B cell (primary cell): ENCODE measurements around the gene DYNLL1. TPM values are rescaled to one million over a fixed set of nuclear protein-coding genes. Genes with fewer than 3 reads are reported as not detected.

ENCODE experiments used
- ATAC-seq: fragments of 200-7000 bp; cut with Tn5 transposase; one replicate; pipeline ENCODE4 v1.10.0; 2021; ENCODE audit warnings: low read depth, mild to moderate bottlenecking, moderate number of reproducible peaks, moderate library complexity
- CTCF ChIA-PET: fragments of 350-600 bp; sonication (Branson Sonifier 250); formaldehyde crosslinking; loops from one replicate; lab custom pipeline; 2021; ENCODE audit warnings: antibody characterized with exemption, inconsistent platforms; lab: Charles Lee
- POLR2A ChIA-PET: fragments of 350-600 bp; sonication (Branson Sonifier 250); formaldehyde crosslinking; loops from one replicate; lab custom pipeline; 2021; ENCODE audit warnings: antibody characterized with exemption; lab: Charles Lee
- DNase-seq: peaks from one replicate; pipeline ENCODE4 v3.0.0; 2013
- H2AFZ ChIP-seq: 2 replicates; pipeline ENCODE4 v1.6.1; 2012; ENCODE audit warnings: mild to moderate bottlenecking, low read depth, low read length; ENCODE audit not compliant: insufficient read depth, poor library complexity, severe bottlenecking
- H3K27ac ChIP-seq, 2 donors: 1 replicate in 1 of 2; 2 replicates in 1 of 2; pipeline ENCODE4 v1.5.1; 2012 to 2013; ENCODE audit warnings: low read length in 2 of 2, mild to moderate bottlenecking in 2 of 2, moderate library complexity in 1 of 2
- H3K27me3 ChIP-seq, 4 experiments: fragments of 200-600 bp in 1 of 4; sonication (generic) in 1 of 4; replicated peaks in 1 of 4; 1 replicate in 2 of 4; 2 replicates in 2 of 4; pipeline versions ENCODE4 v1.6.1 to v1.7.0; 2013 to 2016; ENCODE audit warnings: low read length in 3 of 4, mild to moderate bottlenecking in 2 of 4, mixed read lengths in 1 of 4, moderate library complexity in 1 of 4; ENCODE audit not compliant: insufficient read depth in 4 of 4, control insufficient read depth in 3 of 4; ENCODE audit errors: control extremely low read depth in 1 of 4
- H3K36me3 ChIP-seq, 2 experiments: replicated peaks in 1 of 2; 1 replicate in 1 of 2; 2 replicates in 1 of 2; pipeline versions ENCODE4 v1.6.1 to v1.7.1; 2013; ENCODE audit warnings: low read length in 1 of 2; ENCODE audit not compliant: insufficient read depth in 2 of 2, control insufficient read depth in 1 of 2; ENCODE audit errors: control extremely low read depth in 1 of 2, extremely low read depth in 1 of 2
- H3K4me1 ChIP-seq, 2 donors: fragments of 200-600 bp in 1 of 2; sonication (generic) in 1 of 2; 1 replicate in 1 of 2; 2 replicates in 1 of 2; pipeline versions ENCODE4 v1.5.1 to v1.6.1; 2013 to 2017; ENCODE audit warnings: low read length in 2 of 2; ENCODE audit not compliant: control insufficient read depth in 2 of 2, insufficient read depth in 2 of 2
- H3K4me2 ChIP-seq: replicated peaks from 2 replicates; pipeline ENCODE3; 2012; ENCODE audit warnings: mild to moderate bottlenecking, low read depth, low read length; ENCODE audit not compliant: poor library complexity, severe bottlenecking
- H3K4me3 ChIP-seq, 5 experiments: fragments of 200-600 bp in 1 of 5; sonication (generic) in 1 of 5; 1 replicate in 3 of 5; 2 replicates in 2 of 5; pipeline versions ENCODE4 v1.5.1 to v1.7.0; 2011 to 2016; ENCODE audit warnings: low read length in 4 of 5, mild to moderate bottlenecking in 4 of 5, low read depth in 2 of 5, control low read depth in 1 of 5, moderate library complexity in 1 of 5; ENCODE audit not compliant: insufficient read depth in 1 of 5; ENCODE audit errors: control extremely low read depth in 1 of 5, extremely low read depth in 1 of 5
- H3K79me2 ChIP-seq: fragments of 200-600 bp; sonication (generic); one replicate; pipeline ENCODE4 v1.6.0; 2016; ENCODE audit warnings: low read length; ENCODE audit not compliant: control insufficient read depth, insufficient read depth
- H3K9ac ChIP-seq: fragments of 200-600 bp; sonication (generic); 2 replicates; pipeline ENCODE4 v1.6.1; 2017; ENCODE audit warnings: mild to moderate bottlenecking, low read length, moderate library complexity
- H3K9me3 ChIP-seq, 3 donors: one replicate each; pipeline versions ENCODE4 v1.6.1 to v1.7.1; 2013; ENCODE audit warnings: low read length in 2 of 3; ENCODE audit not compliant: control insufficient read depth in 2 of 3, insufficient read depth in 1 of 3; ENCODE audit errors: control extremely low read depth in 1 of 3
- H4K20me1 ChIP-seq: 2 replicates; pipeline ENCODE4 v1.6.0; 2012; ENCODE audit warnings: mild to moderate bottlenecking, low read length; ENCODE audit not compliant: insufficient read depth, control insufficient read depth, poor library complexity, severe bottlenecking
- H3K27ac Mint-ChIP-seq: one replicate; pipeline ENCODE4 v1.8.0; 2021; ENCODE audit warnings: mixed read lengths
- H3K27me3 Mint-ChIP-seq: one replicate; pipeline ENCODE4 v1.8.0; 2021; ENCODE audit warnings: mixed read lengths
- H3K4me1 Mint-ChIP-seq: one replicate; pipeline ENCODE4 v1.8.0; 2021; ENCODE audit warnings: mixed read lengths
- H3K4me3 Mint-ChIP-seq: one replicate; pipeline ENCODE4 v1.8.0; 2021; ENCODE audit warnings: mixed read lengths
- H3K9me3 Mint-ChIP-seq: one replicate; pipeline ENCODE4 v1.8.0; 2022; ENCODE audit warnings: mixed read lengths; ENCODE audit not compliant: insufficient read depth
- EZH2 ChIP-seq: IDR thresholded peaks from 2 replicates; pipeline ENCODE4 v1.6.1; 2012; ENCODE audit warnings: borderline replicate concordance, low read depth, mild to moderate bottlenecking, moderate library complexity, low read length; ENCODE audit not compliant: insufficient read depth, poor library complexity, severe bottlenecking
- WGBS: methylation state at CpG from one replicate; pipeline ENCODE4 v1.1.5; 2013; ENCODE audit warnings: missing lambda C conversion rate; ENCODE audit not compliant: insufficient coverage; 5-methylcytosine and 5-hydroxymethylcytosine counted together
- intact Hi-C: fragments of 100-400 bp; cut with micrococcal nuclease; formaldehyde crosslinking; loops from one replicate; pipeline ENCODE4 v1.10.0; 2022
- polyA plus RNA-seq: library from polyadenylated mRNA; depleted of rRNA; stranded (reverse); fragments of >200 nt; gene quantifications from 2 replicates; pipeline ENCODE4 v1.2.3, GENCODE V29; 2012
- total RNA-seq, 2 donors: library from RNA; stranded (reverse); fragments of 120-200 nt in 1 of 2; gene quantifications; 1 replicate in 1 of 2; 2 replicates in 1 of 2; pipeline versions ENCODE4 v1.2.3 to v1.2.4, GENCODE V29; 2013 to 2022
- TF ChIP-seq, protein P1 (sequence below): fragments of 200-600 bp; IDR thresholded peaks from one replicate; pipeline ENCODE4 v1.8.0; 2022; ENCODE audit warnings: antibody characterized with exemption, mild to moderate bottlenecking

DYNLL1 gene
- total and polyA plus RNA-seq, 2 donors (not counting 1 experiment from before 2014, with no cell fraction given), result 116 to 132 TPM

DNA sequence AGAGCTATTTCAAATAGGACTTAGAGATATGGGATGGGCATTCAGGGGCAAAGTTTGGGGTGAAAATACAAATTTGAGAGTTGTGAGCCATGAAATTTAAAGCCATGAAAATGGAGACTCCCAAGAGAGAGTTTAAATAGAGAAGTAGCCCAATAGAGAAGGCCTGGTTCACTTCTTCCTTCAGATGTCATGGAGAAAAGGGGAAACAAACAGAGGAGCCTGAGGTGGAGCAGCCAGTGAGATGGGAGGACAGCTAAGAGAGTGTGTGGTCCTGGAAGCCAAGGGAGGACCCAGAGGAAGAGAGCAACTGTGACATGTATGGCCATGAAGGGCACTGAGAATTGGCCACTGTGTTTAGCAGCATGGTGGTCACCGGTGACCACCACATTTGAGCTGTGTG is 12.3 kb upstream of the DYNLL1 start:
- 100% methylated on average over 1 of the region's 1 CpG for WGBS
- intact Hi-C loops, result no loop called here

More for the DNA sequence above, 12.3 kb upstream of the DYNLL1 start:
- ATAC-seq, result no peak
- no peak overlapping the region for H3K4me2 ChIP-seq
- no peaks in the 10 kb centered on the region for H3K36me3 ChIP-seq
- Mint-ChIP-seq H3K9me3 (no peaks in the 10 kb centered on the region), H3K4me3 (no peak overlapping the region), H3K27me3 (no peaks in the 10 kb centered on the region), H3K4me1 (peaks cover 3% of the 10 kb centered on the region), H3K27ac (no peak overlapping the region)
- H3K9me3 ChIP-seq, result no peaks in the 10 kb centered on the region
- no peak overlapping the region for H3K9ac ChIP-seq
- H3K27me3 ChIP-seq, result no peaks in the 10 kb centered on the region
- DNase-seq, result no peak
- no peaks in the 10 kb centered on the region for H4K20me1 ChIP-seq
- TF ChIP-seq, protein P1, sequence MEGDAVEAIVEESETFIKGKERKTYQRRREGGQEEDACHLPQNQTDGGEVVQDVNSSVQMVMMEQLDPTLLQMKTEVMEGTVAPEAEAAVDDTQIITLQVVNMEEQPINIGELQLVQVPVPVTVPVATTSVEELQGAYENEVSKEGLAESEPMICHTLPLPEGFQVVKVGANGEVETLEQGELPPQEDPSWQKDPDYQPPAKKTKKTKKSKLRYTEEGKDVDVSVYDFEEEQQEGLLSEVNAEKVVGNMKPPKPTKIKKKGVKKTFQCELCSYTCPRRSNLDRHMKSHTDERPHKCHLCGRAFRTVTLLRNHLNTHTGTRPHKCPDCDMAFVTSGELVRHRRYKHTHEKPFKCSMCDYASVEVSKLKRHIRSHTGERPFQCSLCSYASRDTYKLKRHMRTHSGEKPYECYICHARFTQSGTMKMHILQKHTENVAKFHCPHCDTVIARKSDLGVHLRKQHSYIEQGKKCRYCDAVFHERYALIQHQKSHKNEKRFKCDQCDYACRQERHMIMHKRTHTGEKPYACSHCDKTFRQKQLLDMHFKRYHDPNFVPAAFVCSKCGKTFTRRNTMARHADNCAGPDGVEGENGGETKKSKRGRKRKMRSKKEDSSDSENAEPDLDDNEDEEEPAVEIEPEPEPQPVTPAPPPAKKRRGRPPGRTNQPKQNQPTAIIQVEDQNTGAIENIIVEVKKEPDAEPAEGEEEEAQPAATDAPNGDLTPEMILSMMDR, result no peak
- no peak for TF ChIP-seq EZH2
- CTCF ChIA-PET, result interaction anchor here (0.7 to 1.2 kb wide), 2 partner anchors 16 to 44 kb away, joined by 3 to 4 read pairs; no protein-coding TSS in a partner anchor
- peaks cover 3% of the 10 kb centered on the region for H3K79me2 ChIP-seq
- H2AFZ ChIP-seq, result no peak overlapping the region
- no peak overlapping the region for H3K4me3 ChIP-seq
- no peaks in the 10 kb centered on the region for H3K4me1 ChIP-seq
- POLR2A ChIA-PET, result no interaction called here
- H3K27ac ChIP-seq, result no peak overlapping the region
